Measurements from ENCODE around the gene MAT1A.
"Not testable (repeated sequence)": the region's sequence is repeated elsewhere in the genome, so short reads cannot be mapped to it uniquely, and the experiment has no call there.

The MAT1A gene

GRCh38 chr10:80289451-80290287 is at the start of gene MAT1A:
Gene MAT1A (minus strand): TSS chr10:80289658. CDS start chr10:80289423, 235 bp downstream.
- no peak for FAIRE-seq

DNA sequence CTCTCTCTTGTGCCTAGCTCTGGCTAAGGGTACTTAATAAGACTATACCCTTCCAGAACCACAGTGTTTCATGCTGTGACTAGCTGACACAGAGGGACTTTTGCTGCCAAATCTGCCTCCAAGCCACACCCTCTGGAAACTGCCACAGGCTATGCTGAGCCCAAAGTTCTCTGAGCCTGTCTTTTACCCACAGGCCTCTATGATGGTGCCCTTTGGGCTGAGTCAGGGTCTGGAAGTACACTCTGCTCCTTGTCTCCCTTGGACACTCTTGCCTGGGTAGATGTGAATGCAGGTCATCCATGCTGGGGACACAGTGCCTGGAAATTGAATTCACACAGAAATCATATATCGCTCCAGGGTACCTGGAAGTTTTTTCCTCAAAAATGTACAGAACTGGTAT is 44.5 kb upstream of the MAT1A start:
- FAIRE-seq = no peak

DNA sequence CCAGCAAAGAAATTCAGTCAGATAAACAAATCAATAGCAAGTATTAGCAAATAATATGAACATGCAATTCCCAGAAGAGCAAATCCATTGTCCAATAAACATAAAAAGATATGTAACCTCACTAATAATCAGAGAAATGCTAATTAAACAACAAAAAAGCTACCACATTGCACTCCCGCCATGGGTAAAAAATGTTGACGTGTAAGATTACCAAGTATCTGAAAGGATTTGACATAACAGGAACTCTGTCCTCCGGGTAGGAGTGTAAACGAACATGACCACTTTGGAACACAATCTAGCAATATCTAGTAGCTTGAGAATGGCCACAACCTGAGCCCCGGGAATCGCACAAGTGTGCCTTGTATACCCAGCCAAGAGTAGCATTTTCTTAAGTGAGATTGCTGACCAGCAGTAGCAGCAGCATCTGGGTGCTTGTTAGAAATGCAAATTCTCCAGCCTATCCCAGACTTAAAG is 35.5 kb upstream of the MAT1A start:
- FAIRE-seq = no peak

- FAIRE-seq = no peak
Measured at GRCh38 chr10:80324086-80324485, 34.6 kb upstream of the MAT1A start.

DNA sequence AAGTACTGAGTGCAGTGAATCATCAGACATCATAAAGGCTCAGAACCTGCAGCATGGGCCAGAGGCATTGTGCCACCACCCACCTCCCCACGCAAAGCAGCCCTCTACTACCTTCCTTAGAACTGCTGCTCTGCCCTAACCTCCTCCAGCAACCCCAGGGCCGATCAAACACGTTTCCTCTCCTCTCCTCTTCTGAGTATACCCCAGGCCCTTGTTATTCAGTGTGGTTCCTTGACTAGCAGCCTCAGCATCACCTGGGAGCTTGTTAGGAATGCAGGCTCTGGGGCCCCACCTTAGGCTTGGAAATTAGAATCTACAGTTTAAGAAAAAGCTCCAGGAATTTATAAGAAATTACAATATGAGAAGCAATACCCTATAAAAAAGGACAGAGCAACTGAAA is 33.9 kb upstream of the MAT1A start:
- no peak for FAIRE-seq

GRCh38 chr10:80322711-80323110 is 33.3 kb upstream of the MAT1A start:
- FAIRE-seq = no peak

DNA sequence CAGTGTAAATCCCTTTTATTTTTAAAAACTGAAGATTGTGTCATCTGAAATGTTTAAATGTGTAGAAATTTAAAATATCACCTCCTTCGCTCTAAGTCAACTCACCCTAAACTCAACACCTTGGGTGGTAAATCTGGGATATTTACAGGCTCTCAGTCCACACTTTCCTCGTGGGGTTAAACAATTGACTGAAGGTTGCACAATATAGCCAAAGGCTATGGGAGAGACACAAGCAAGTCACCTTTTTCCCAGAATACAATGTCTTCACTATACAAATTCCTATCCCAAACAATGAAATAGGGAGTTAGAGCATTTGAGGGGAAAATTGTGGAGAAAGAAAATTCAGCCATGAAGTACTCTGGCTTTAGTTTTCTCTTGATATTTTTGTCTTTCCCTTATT is 32.7 kb upstream of the MAT1A start:
- FAIRE-seq = no peak

GRCh38 chr10:80321183-80321582 is 31.7 kb upstream of the MAT1A start:
- no peak for FAIRE-seq

DNA sequence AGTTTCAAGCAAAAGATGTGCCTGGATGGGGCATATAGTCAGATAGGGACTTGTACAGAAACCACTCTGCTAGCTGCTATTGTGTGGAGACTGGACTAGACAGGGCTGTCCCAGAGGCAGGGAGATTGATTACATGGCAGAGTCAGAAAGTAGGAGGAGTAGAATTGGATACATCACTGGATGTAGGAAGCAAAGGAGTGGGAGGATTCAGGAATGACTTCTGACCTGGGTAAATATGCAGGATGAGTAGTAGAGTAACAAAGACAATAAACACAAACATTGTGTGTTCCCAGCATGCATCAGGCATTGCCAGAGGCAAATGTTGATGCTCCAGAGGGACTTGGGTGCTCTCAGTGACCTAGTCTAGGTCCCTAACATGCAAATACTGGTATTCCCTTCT is 30.9 kb upstream of the MAT1A start:
- FAIRE-seq = no peak

DNA sequence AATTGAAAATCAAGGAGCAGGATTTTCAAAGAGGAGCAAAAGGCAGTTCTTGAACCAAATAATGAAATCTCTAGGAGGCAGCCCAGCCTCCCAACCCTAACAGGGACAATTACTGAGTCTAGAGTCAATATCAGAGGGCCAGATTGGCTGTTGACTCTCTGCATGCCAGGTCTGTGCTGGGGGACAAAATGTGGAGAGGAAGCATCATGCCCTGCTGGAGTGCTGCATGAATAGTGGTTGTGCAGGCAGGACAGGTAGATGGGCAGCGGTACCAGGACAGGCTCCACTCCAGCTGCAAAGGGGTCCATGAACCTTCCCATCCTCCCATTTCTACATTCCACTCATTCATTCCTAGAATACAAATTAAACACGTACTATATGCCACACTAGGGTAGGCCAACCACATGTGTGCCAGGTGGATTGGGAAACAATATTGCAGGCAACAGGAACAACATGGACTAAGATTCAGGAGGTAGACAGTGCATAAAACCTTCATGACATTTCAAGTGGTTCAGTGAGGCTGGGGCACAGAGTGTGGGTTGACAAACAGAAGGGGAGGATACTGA is 30.4 kb upstream of the MAT1A start:
- no peak for FAIRE-seq

DNA sequence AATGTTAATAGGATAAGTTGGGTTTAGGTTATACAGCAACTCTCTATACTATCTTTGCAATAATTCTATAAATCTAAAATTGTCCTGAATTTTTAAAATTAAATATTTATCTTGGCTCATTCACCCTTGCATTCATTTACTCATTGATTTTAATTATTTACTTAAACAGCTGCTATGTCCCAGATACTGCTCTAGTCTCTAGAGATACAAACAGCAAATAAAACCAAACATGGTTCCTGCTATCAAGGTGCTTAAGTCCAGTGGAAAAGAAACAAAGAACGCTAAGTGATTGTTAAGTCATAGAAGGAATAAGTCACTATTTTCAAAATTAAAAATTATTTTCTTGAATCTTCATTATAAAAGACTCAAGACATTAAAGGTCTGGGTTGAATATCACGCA is 29.9 kb upstream of the MAT1A start:
- FAIRE-seq = no peak

GRCh38 chr10:80318742-80319141 is 29.3 kb upstream of the MAT1A start:
- no peak for FAIRE-seq

- FAIRE-seq = no peak
Measured at GRCh38 chr10:80315391-80315790, 25.9 kb upstream of the MAT1A start.

DNA sequence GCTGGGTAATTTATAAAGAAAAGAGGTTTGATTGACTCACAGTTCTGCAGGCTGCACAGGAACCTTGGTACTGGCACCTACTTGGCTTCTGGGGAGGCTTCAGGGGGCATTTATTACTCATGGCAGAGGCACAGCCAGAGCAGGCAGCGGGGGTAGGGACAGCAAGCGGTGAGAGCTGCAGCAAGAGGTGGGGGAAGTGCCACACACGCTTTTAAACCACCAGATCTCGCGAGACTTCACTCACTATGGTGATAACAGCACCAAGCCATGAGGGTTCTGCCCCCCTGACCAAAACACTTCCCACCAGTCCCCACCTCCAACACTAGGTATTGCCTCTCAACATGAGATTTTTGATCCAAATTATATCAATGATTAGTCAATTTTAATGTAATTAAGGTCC is 24.1 kb upstream of the MAT1A start:
- FAIRE-seq = no peak

DNA sequence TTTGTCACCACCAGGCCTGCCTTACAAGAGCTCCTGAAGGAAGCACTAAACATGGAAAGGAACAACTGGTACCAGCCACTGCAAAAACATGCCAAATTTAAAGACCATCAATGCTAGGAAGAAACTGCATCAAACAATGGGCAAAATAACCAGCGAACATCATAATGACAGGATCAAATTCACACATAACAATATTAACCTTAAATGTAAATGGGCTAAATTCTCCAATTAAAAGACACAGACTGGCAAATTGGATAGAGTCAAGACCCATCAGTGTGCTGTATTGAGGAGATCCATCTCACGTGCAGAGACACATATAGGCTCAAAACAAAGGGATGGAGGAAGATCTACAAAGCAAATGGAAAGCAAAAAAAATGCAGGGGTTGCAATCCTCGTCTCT is 16.5 kb upstream of the MAT1A start:
- FAIRE-seq = not testable (repeated sequence)

- no peak for FAIRE-seq
Measured at GRCh38 chr10:80296942-80297341, 7.5 kb upstream of the MAT1A start.

DNA sequence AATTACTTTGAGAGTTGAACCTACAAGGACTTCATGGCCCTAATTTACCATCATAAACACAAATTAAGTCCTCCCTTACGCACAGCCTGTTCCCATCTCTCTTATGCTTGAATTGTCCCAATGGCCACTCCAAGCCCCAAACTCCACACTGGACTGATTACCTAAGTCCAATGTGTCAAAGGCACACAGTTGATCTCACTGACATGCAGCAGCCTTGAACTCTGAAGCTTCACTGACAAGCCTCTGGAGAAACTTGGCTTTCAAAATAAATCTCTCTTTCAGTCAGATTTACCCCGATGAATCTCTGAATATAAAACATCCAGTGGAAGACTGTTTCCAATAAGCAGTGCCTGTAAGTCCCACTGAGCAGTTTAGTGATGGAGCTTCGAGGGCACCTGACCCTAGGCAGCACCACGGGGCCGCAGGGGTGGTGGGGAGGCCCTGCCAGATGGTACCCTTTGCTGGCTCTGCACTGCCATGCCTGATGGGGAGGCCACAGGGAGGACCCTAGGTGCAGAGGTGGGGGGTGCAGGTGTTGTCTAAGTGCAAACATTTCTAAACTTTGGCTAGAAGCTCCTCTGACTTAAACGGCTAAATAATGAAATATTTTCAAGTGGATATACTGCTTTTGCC is 3.3 kb upstream of the MAT1A start:
- no peak for FAIRE-seq

- FAIRE-seq = no peak
Measured at GRCh38 chr10:80290474-80291220, 1.2 kb upstream of the MAT1A start.

- FAIRE-seq = no peak
Measured at GRCh38 chr10:80288849-80289248, 609 bp downstream of the MAT1A start.

GRCh38 chr10:80284522-80284921 is 4.9 kb downstream of the MAT1A start:
- FAIRE-seq = no peak

DNA sequence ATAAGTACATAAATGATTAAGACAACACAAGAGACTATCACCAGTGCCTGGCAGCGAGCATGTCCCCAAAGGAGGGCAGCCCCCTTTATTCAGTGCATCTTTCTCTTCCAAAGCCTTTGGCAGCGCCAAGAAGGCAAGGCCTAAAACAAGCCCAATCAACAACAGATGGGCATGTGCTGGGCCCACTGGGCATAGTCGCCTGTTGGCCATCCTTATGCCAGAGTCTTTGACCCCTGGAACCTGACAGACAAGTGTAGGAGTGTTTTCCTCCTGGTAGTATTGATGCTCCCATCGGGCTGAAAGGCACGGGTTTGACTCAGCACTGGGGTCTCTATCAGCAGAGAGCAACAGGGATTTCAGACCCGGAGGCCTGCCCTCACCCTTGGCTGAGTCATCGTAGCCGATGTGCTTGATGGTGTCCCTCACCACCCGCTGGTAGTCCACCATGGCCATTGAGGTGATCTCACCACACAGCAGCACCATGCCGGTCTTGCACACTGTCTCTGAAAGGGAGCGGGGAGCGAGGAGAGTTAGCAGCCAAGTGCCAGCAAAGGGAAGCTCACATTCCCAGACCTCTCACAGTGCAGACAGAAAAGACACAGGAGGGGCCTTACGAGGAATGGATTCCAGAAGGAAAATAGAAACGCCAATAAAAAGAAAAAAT is 5.8 kb downstream of the MAT1A start:
- FAIRE-seq = no peak

DNA sequence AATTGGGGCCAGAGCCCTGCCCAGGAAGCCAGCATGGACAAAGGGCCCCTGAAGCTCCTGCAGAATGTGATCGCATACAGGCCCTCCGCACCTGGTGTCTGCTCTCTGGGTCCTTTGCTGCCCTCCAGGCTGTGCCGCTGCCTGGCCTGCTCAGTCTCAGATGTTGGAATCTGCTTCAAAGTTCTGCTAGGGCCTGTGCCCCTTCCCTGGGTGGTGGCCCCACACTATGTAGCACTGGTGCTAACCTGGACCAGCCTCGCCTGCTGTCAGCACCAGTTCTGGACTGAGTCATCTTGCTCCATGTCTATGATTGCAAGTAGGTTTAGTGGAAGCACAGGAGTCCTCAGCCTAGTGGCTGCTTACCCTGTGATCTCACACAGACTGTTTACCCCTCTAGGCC is 6.3 kb downstream of the MAT1A start:
- no peak for FAIRE-seq

All from colon (tissue), 2 donors.